K562 (cell line): ENCODE data around the gene SFTPA2. TPM values are rescaled to one million over a fixed set of nuclear protein-coding genes. Genes with fewer than 3 reads are reported as not detected.

Experiments used
- MYC ChIP-seq, 2 experiments: fragments of 250-450 bp in 1 of 2; sonication (Bioruptor Pico) in 1 of 2; IDR thresholded peaks; 2 replicates each; pipeline versions ENCODE4 v1.5.1 to v1.6.1; 2012 to 2021; ENCODE audit warnings: low read depth in 2 of 2, borderline replicate concordance in 1 of 2, improper control_type of control experiment in 1 of 2, low read length in 1 of 2, mild to moderate bottlenecking in 1 of 2, moderate library complexity in 1 of 2
- REST ChIP-seq, 2 experiments: fragments of 450-650 bp; formaldehyde crosslinking in 1 of 2; IDR thresholded peaks; 2 replicates each; pipeline versions ENCODE4 v1.4.0 to v1.6.1; 2014 to 2020; ENCODE audit warnings: mild to moderate bottlenecking in 2 of 2, borderline replicate concordance in 1 of 2, low read depth in 1 of 2
- U2AF1 ChIP-seq: fragments of 200-400 bp; formaldehyde crosslinking; optimal IDR thresholded peaks from 2 replicates; pipeline ENCODE3; 2017; ENCODE audit warnings: mild to moderate bottlenecking, low read depth, low read length, moderate library complexity
- ZBTB40 ChIP-seq, 2 experiments: fragments of 450-650 bp in 1 of 2; sonication (generic) in 1 of 2; formaldehyde crosslinking in 1 of 2; IDR thresholded peaks; 2 replicates each; pipeline versions ENCODE4 v1.7.1 to v1.9.0; 2016 to 2022; ENCODE audit warnings: inconsistent platforms in 1 of 2, mild to moderate bottlenecking in 1 of 2, missing genetic modification reagents in 1 of 2
- ZC3H11A ChIP-seq: IDR thresholded peaks from 2 replicates; pipeline ENCODE4 v1.6.1; 2012; ENCODE audit warnings: low read depth, low read length, improper control_type of control experiment
- ZFPM2 ChIP-seq: fragments of 250-450 bp; sonication (Bioruptor Pico); IDR thresholded peaks from 2 replicates; pipeline ENCODE4 v1.5.1; 2022; ENCODE audit warnings: mild to moderate bottlenecking
- ZNF24 ChIP-seq: fragments of 450-650 bp; IDR thresholded peaks from 2 replicates; pipeline ENCODE4 v1.6.1; 2016
- ZSCAN29 ChIP-seq: fragments of 450-650 bp; IDR thresholded peaks from 2 replicates; pipeline ENCODE4 v1.6.1; 2017
- polyA plus RNA-seq, 8 experiments: library from polyadenylated mRNA; depleted of rRNA in 4 of 8; stranded (reverse) in 5 of 8; unstranded in 3 of 8; fragments of >200 nt; fragmentation: Nextera tagmentation in 2 of 8; fragmentation: Illumina TruSeq in 1 of 8; extraction: Ambion mirVana in 2 of 8; extraction: Trizol in 1 of 8; gene quantifications; 2 replicates each; pipeline versions ENCODE4 v1.2.1 to v1.2.3, GENCODE V29; 2011 to 2014; ENCODE audit warnings: inconsistent platforms in 1 of 8, missing spikeins in 1 of 8
- total RNA-seq, 7 experiments: library from RNA; depleted of rRNA in 6 of 7; stranded (reverse); fragments of >200 nt in 6 of 7; fragmentation: Illumina TruSeq in 2 of 7; extraction: Trizol in 2 of 7; gene quantifications; 2 replicates each; pipeline versions ENCODE4 v1.2.1 to v1.2.3, GENCODE V29; 2011 to 2021; ENCODE audit warnings: low replicate concordance in 1 of 7
- TF ChIP-seq, protein P1 (sequence below): sonication (generic); formaldehyde crosslinking; IDR thresholded peaks from 2 replicates; pipeline ENCODE4 v1.9.0; 2022; ENCODE audit warnings: mild to moderate bottlenecking, missing genetic modification reagents

SFTPA2 gene
- total and polyA plus RNA-seq, 9 of the 15 experiments (the other 6 are each of a cell fraction or from before 2014, with no cell fraction given) = 4.1 TPM; not detected in 8

DNA sequence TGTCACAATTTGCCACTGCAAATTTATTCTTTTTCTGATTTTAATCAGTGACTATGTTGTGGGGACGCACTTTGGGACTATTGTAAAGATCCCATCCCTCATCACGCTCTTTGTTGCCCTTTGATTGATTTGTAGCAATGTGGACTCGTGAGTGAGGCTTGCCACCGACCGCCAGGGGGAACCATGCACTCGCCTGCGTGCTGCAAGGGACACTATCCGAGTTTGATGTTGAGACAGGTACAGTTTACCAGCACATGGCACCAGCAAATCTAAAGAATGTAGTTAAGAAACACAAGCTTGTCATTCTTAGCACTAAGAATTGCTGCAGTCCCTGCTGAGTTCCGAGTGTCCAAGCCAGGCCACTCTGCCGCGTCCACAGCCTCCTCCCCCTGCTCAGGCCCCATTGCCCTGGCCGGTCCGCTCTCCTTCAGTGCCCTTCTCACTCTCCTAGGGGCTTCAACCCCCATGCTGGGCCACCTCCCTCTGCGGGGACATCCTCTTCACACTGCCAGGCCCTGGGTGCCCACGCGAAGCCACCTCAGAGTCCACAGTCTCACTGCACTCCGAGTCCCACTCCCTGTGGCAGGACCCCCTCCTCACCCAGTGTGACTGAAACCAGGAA is 2.0 kb upstream of the SFTPA2 start (continued):
- peak; percentile 90 for TF ChIP-seq REST (IDR thresholded peaks at IDR 0.05; ENCODE audit: borderline replicate concordance)
- no peak for TF ChIP-seq REST (CRISPR knock-in tag; IDR thresholded peaks at IDR 0.05; ENCODE audit: low read depth)
- TF ChIP-seq U2AF1 = no peak
- no peak for TF ChIP-seq ZFPM2
- 0 out of 2 replicates have a peak, but pooled peaks have one; percentile 22 for TF ChIP-seq ZNF24
- peak; percentile 62; the same call in 1 of the 2 replicates for TF ChIP-seq MYC (IDR thresholded peaks at IDR 0.05; ENCODE audit: low read depth, low read length)
- no peak for TF ChIP-seq MYC (CRISPR knock-in tag; IDR thresholded peaks at IDR 0.05; ENCODE audit: borderline replicate concordance, low read depth)
- TF ChIP-seq ZSCAN29 = no peak
- TF ChIP-seq ZBTB40 (IDR thresholded peaks at IDR 0.05) = no peak
- no peak for TF ChIP-seq ZBTB40 (CRISPR knock-in tag; IDR thresholded peaks at IDR 0.05)
- no peak for TF ChIP-seq ZC3H11A
- TF ChIP-seq, protein P1, sequence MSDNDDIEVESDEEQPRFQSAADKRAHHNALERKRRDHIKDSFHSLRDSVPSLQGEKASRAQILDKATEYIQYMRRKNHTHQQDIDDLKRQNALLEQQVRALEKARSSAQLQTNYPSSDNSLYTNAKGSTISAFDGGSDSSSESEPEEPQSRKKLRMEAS (CRISPR knock-in tag) = peak; percentile 17; the same call in 1 of the 2 replicates
